Astrocyte (in vitro differentiated cells and primary cell): ENCODE results near the gene SGIP1. TPM values are rescaled to one million over a fixed set of nuclear protein-coding genes. Genes with fewer than 3 reads are reported as not detected.
A peak's percentile ranks its signal among the peaks of the same experiment; 100 is the strongest.

ENCODE experiments used
- DNase-seq: peaks from one replicate; pipeline ENCODE4 v3.0.0-alpha.2; 2010; ENCODE audit warnings: low read depth
- FAIRE-seq: peaks from 2 replicates; lab custom pipeline; 2011; peaks lifted over from hg19 to GRCh38; lab: Jason Lieb, UNC
- H2AFZ ChIP-seq: 2 replicates; pipeline ENCODE4 v1.6.0; 2012; ENCODE audit warnings: low read depth, low read length, inconsistent platforms
- H3K27ac ChIP-seq: 2 replicates; pipeline ENCODE4 v1.5.1; 2011; ENCODE audit warnings: low read depth, low read length, inconsistent platforms
- H3K27me3 ChIP-seq: 2 replicates; pipeline ENCODE4 v1.6.0; 2011; ENCODE audit warnings: low read length, inconsistent platforms; ENCODE audit not compliant: insufficient read depth
- H3K36me3 ChIP-seq: 2 replicates; pipeline ENCODE4 v1.5.1; 2011; ENCODE audit warnings: low read length, inconsistent platforms; ENCODE audit not compliant: insufficient read depth
- H3K4me1 ChIP-seq: 2 replicates; pipeline ENCODE4 v1.5.1; 2011; ENCODE audit warnings: low read length, inconsistent platforms; ENCODE audit not compliant: insufficient read depth
- H3K4me2 ChIP-seq: 2 replicates; pipeline ENCODE4 v1.6.0; 2012; ENCODE audit warnings: low read length, inconsistent platforms
- H3K4me3 ChIP-seq: 2 replicates; pipeline ENCODE4 v1.5.1; 2011; ENCODE audit warnings: low read depth, mild to moderate bottlenecking, low read length, inconsistent platforms; ENCODE audit not compliant: insufficient read depth
- H3K79me2 ChIP-seq: 2 replicates; pipeline ENCODE4 v1.6.0; 2012; ENCODE audit warnings: mild to moderate bottlenecking, low read length, inconsistent platforms; ENCODE audit not compliant: insufficient read depth
- H3K9ac ChIP-seq: 2 replicates; pipeline ENCODE4 v1.6.0; 2012; ENCODE audit warnings: mild to moderate bottlenecking, low read length, inconsistent platforms
- H3K9me3 ChIP-seq: 2 replicates; pipeline ENCODE4 v1.5.1; 2012; ENCODE audit warnings: low read depth, mild to moderate bottlenecking, low read length, inconsistent platforms; ENCODE audit not compliant: insufficient read depth
- H4K20me1 ChIP-seq: 2 replicates; pipeline ENCODE4 v1.6.0; 2012; ENCODE audit warnings: low read length, inconsistent platforms; ENCODE audit not compliant: insufficient read depth
- H3K27ac Mint-ChIP-seq: one replicate; pipeline ENCODE4 v1.8.0; 2021; ENCODE audit warnings: mild to moderate bottlenecking, mixed read lengths; ENCODE audit not compliant: unreplicated experiment
- H3K27me3 Mint-ChIP-seq: one replicate; pipeline ENCODE4 v1.8.0; 2021; ENCODE audit warnings: low read depth, mixed read lengths; ENCODE audit not compliant: unreplicated experiment
- H3K36me3 Mint-ChIP-seq: one replicate; pipeline ENCODE4 v1.8.0; 2021; ENCODE audit warnings: low read depth, mixed read lengths; ENCODE audit not compliant: unreplicated experiment
- H3K4me1 Mint-ChIP-seq: one replicate; pipeline ENCODE4 v1.8.0; 2021; ENCODE audit warnings: low read depth, mixed read lengths; ENCODE audit not compliant: unreplicated experiment
- H3K4me3 Mint-ChIP-seq: one replicate; pipeline ENCODE4 v1.8.0; 2021; ENCODE audit warnings: mild to moderate bottlenecking, moderate library complexity, mixed read lengths; ENCODE audit not compliant: unreplicated experiment
- H3K9me3 Mint-ChIP-seq: one replicate; pipeline ENCODE4 v1.8.0; 2021; ENCODE audit warnings: mild to moderate bottlenecking, mixed read lengths; ENCODE audit not compliant: unreplicated experiment
- CTCF ChIP-seq: IDR thresholded peaks from 2 replicates; pipeline ENCODE4 v1.5.1; 2011; ENCODE audit warnings: low read depth, mild to moderate bottlenecking, inconsistent platforms, low read length, moderate library complexity; ENCODE audit not compliant: insufficient read depth
- EZH2 ChIP-seq: IDR thresholded peaks from 2 replicates; pipeline ENCODE4 v1.6.1; 2012; ENCODE audit warnings: mild to moderate bottlenecking, low read length, inconsistent platforms; ENCODE audit not compliant: insufficient read depth
- total RNA-seq: library from RNA; stranded (reverse); gene quantifications from 2 replicates; pipeline ENCODE4 v1.2.1, GENCODE V29; 2021

Gene SGIP1
- total RNA-seq, 1 donor from 2014 or later, result 8.8 TPM

DNA sequence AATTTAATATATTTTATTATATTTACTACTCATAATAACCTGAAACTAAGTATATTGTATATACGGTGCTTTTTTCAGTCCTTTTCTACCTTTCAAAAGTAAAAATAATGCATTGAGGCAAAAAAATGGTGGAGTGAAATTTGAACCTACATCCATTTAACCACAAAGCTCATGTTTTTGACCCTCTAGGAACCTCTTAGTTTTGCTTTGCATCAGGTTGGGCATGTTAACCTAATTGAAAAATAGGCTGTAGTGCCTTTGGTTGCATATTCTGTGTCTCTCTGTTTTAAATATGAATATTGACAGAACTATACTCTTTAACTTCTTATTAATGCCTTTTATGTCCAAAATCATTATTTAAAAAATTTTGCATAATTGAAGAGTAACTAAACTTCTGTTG is 3.8 kb downstream of the SGIP1 start:
- FAIRE-seq, result no peak
- Mint-ChIP-seq H3K4me3 (no peak overlapping the region), H3K4me1 (peaks cover 25% of the 10 kb centered on the region)

DNA sequence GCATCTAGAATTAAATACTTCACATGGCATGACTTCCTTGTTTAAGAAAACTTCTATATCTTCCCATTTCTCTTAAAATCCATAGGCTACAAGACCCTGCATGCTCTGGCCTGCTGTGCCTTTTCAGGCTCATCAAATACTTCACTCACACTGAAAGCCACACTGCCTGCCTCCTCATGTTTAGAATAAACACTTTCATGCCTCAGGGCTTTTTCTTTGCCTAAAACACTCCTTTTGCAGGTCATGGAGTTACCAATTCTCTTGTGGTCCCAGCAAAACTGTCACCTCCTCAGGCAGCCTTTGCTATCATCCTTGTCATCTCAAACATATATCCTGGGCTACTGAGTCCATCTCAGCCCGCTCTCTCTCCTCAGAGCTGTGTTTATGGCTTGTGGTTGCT is 5.5 kb downstream of the SGIP1 start:
- Histone ChIP-seq H3K36me3 (no peaks in the 10 kb centered on the region), H3K27me3 (no peaks in the 10 kb centered on the region), H3K9ac (no peak overlapping the region), H2AFZ (no peak overlapping the region), H3K79me2 (peaks cover 63% of the 10 kb centered on the region), H3K9me3 (no peaks in the 10 kb centered on the region), H4K20me1 (no peaks in the 10 kb centered on the region), H3K4me3 (no peak overlapping the region), H3K4me1 (peaks cover 32% of the 10 kb centered on the region), H3K27ac (no peak overlapping the region), H3K4me2 (no peak overlapping the region)
- H3K4me3 Mint-ChIP-seq, result no peak overlapping the region
- H3K27me3 Mint-ChIP-seq, result no peaks in the 10 kb centered on the region
- no peak for TF ChIP-seq CTCF
- no peak for TF ChIP-seq EZH2
- peak overlapping the region; percentile 98 for H3K27ac Mint-ChIP-seq
- peaks cover 32% of the 10 kb centered on the region for H3K4me1 Mint-ChIP-seq
- FAIRE-seq, result peak; percentile 9
- no peak for DNase-seq
- no peaks in the 10 kb centered on the region for H3K9me3 Mint-ChIP-seq
- no peaks in the 10 kb centered on the region for H3K36me3 Mint-ChIP-seq

More for the DNA sequence above, 3.8 kb downstream of the SGIP1 start:
- H3K27ac Mint-ChIP-seq, result no peak overlapping the region
- no peaks in the 10 kb centered on the region for H3K36me3 Mint-ChIP-seq
- no peaks in the 10 kb centered on the region for H3K27me3 Mint-ChIP-seq
- Histone ChIP-seq H3K4me2 (no peak overlapping the region), H3K79me2 (peaks cover 61% of the 10 kb centered on the region), H3K9ac (no peak overlapping the region), H2AFZ (no peak overlapping the region), H3K27ac (no peak overlapping the region), H3K27me3 (no peaks in the 10 kb centered on the region), H3K4me1 (peaks cover 26% of the 10 kb centered on the region), H4K20me1 (no peaks in the 10 kb centered on the region), H3K9me3 (no peaks in the 10 kb centered on the region), H3K4me3 (no peak overlapping the region), H3K36me3 (no peaks in the 10 kb centered on the region)
- TF ChIP-seq CTCF (no peak), EZH2 (no peak)
- no peak for DNase-seq
- H3K9me3 Mint-ChIP-seq, result no peaks in the 10 kb centered on the region

- H3K36me3 Mint-ChIP-seq, result no peaks in the 10 kb centered on the region
- no peaks in the 10 kb centered on the region for H3K27me3 Mint-ChIP-seq
- no peaks in the 10 kb centered on the region for H4K20me1 ChIP-seq
- no peaks in the 10 kb centered on the region for H3K9me3 ChIP-seq
- FAIRE-seq (peak; percentile 76), DNase-seq (peak; percentile 79)
- no peaks in the 10 kb centered on the region for H3K36me3 ChIP-seq
- no peaks in the 10 kb centered on the region for H3K9me3 Mint-ChIP-seq
- peak overlapping the region; percentile 57 for H3K27ac ChIP-seq
- H3K4me3 Mint-ChIP-seq, result peak overlapping the region; percentile 47
- H3K79me2 ChIP-seq, result peaks cover 62% of the 10 kb centered on the region
- H3K4me2 ChIP-seq, result peak overlapping the region; percentile 41
- peaks cover 32% of the 10 kb centered on the region for H3K4me1 ChIP-seq
- peak overlapping the region; percentile 24 for H3K9ac ChIP-seq
- no peak overlapping the region for H2AFZ ChIP-seq
- H3K4me1 Mint-ChIP-seq, result peaks cover 38% of the 10 kb centered on the region
- peak overlapping the region; percentile 98 for H3K27ac Mint-ChIP-seq
- no peak overlapping the region for H3K4me3 ChIP-seq
- no peak for TF ChIP-seq CTCF
- no peak for TF ChIP-seq EZH2
- H3K27me3 ChIP-seq, result no peaks in the 10 kb centered on the region
Measured at GRCh38 chr1:66540434-66541032, 6.6 kb downstream of the SGIP1 start.
